Fibroblast of the aortic adventitia (primary cell): ENCODE data around the gene C10orf67. TPM values are rescaled to one million over a fixed set of nuclear protein-coding genes. Genes with fewer than 3 reads are reported as not detected.
"Not testable (repeated sequence)": the region's sequence is repeated elsewhere in the genome, so short reads cannot be mapped to it uniquely, and the experiment has no call there.

Experiments
- DNase-seq: peaks from one replicate; pipeline ENCODE4 v3.0.0-alpha.2; 2010; ENCODE audit warnings: low read depth
- H3K4me3 ChIP-seq: 2 replicates; pipeline ENCODE4 v1.5.1; 2011; ENCODE audit warnings: low read depth, mild to moderate bottlenecking, control low read depth, low read length, moderate library complexity
- CTCF ChIP-seq: IDR thresholded peaks from 2 replicates; pipeline ENCODE4 v1.5.1; 2011; ENCODE audit warnings: mild to moderate bottlenecking, low read length, control low read depth, inconsistent platforms; ENCODE audit not compliant: insufficient read depth
- total RNA-seq: library from RNA; depleted of rRNA; stranded (reverse); fragments of >200 nt; gene quantifications from 2 replicates; pipeline ENCODE4 v1.2.3, GENCODE V29; 2012; ENCODE audit warnings: low replicate concordance

C10orf67 gene
- total RNA-seq, 1 donor: 0.09 TPM

- no peak for TF ChIP-seq CTCF
- DNase-seq: no peak
Measured at GRCh38 chr10:23368816-23369640, 24.4 kb upstream of the C10orf67 start.

DNA sequence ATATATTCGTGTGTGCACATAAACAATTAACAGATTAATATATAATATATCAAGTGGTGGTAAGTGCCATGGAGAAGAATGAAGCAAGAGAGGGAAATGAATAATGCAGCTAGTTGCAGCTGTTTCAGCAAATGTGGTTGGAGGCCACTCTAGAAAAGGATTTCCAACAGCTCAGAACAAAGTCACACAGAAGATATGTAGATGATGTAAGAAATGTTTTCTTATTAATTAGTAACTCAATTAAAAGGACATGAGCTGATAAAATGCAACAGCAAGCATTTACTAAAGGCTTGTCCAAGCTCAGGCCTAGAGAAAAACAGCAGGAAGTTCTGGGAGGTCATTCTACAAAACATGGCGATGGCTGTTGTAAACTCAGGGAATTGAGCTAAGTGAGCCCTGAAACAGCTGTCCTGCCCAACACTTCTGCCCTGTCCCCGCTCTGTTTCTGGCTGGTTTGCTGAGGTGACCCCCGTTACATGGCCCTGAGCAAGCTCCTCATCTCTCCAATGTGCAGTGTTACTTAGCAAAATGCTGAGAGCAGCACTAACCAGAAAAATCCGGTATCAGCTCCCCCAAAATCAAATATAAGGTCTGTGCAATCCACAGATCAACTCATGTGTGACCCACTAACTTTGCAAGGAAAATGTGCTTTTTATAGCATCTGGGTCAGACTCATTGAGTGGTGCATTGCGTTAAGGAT lies 23.4 kb upstream of the C10orf67 start:
- no peak for DNase-seq
- TF ChIP-seq CTCF: no peak
- H3K4me3 ChIP-seq: no peak overlapping the region

More at GRCh38 chr10:23368816-23369640, 24.4 kb upstream of the C10orf67 start:
- H3K4me3 ChIP-seq: no peak overlapping the region

- DNase-seq, H3K4me3 ChIP-seq: not testable (repeated sequence)
Measured at GRCh38 chr10:23365417-23366030, 20.9 kb upstream of the C10orf67 start.

GRCh38 chr10:23364378-23364777 lies 19.8 kb upstream of the C10orf67 start:
- no peak for TF ChIP-seq CTCF
- no peak for DNase-seq
- H3K4me3 ChIP-seq: no peak overlapping the region

DNA sequence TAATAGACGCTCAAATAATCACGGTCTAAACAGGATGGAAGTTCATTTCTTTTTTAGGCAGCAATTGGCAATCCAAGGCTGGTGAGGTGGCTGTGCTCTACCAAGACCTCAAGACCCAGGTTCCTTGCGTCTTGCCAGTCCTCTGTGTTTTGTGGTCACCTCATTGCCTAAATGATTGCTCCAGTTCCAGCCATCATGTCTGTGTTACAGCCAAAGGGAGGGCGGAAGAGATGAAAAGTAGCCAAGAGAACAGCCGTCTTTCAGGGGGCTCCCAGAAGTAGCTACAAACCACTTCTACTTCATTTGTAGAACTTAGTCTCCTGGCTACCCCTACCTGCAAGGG lies 19.2 kb upstream of the C10orf67 start:
- DNase-seq: no peak
- no peak for TF ChIP-seq CTCF
- no peak overlapping the region for H3K4me3 ChIP-seq

DNA sequence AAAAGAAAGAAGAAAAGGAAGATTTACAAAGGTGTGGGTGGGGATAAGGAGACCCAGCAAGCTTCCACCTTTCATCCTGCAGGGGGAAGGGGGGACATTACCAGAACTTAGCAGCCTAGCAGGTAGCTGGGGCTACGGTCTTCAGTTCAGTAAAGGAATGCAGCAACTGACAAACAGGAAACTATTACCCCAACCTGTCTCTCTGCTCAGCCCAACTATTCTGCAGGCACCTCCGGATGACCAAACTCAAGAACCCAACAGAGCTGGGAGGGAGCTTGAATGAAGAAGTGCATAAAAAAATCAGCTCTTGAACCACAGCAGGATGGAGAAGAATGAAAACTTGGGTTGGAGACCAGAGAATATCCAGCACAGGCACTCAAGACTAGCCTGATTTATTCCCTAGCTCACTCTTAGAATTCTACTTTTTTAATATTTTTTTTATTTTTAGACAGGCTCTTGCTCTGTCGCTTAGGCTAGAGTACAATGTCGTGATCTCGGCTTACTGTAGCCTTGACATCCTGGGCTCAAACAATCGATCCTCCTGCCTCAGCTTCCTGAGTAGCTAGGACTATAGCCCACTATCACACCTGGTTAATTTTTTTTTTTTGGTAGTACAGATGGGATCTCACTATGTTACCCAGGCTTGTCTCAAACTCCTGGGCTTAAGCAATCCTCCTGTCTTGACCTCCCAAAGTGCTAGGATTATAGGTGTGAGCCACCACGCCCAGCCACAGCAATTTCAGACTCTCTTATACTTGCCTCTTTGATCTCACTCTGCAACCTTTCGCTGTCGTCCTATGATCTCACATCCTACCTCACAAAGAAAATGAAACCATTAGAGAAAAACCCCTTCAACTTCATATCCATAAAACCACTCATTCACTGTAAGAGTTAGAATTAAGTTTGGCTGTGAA lies 18.5 kb upstream of the C10orf67 start:
- no peak overlapping the region for H3K4me3 ChIP-seq
- no peak for TF ChIP-seq CTCF
- DNase-seq: no peak
